Esophagus squamous epithelium (tissue), 5 donors: ENCODE measurements around the gene PFDN5. TPM values are rescaled to one million over a fixed set of nuclear protein-coding genes. Genes with fewer than 3 reads are reported as not detected.

Source experiments
- DNase-seq: peaks from one replicate; lab custom pipeline; 2025; lab: John Stamatoyannopoulos, UW
- H3K27ac ChIP-seq, 4 donors: fragments of 200-600 bp; sonication (generic); one replicate each; pipeline ENCODE4 v1.5.1; 2016 to 2019; ENCODE audit warnings: mild to moderate bottlenecking in 1 of 4
- H3K27me3 ChIP-seq, 4 donors: fragments of 200-600 bp; sonication (generic); 1 replicate in 3 of 4; 2 replicates in 1 of 4; pipeline versions ENCODE4 v1.5.1 to v1.6.0; 2017 to 2021; ENCODE audit warnings: antibody characterized with exemption in 1 of 4
- H3K36me3 ChIP-seq, 3 donors: fragments of 200-600 bp; sonication (generic); one replicate each; pipeline ENCODE4 v1.5.1; 2016 to 2019
- H3K4me1 ChIP-seq, 3 donors: fragments of 200-600 bp; sonication (generic); one replicate each; pipeline ENCODE4 v1.5.1; 2017 to 2019
- H3K4me3 ChIP-seq, 4 donors: fragments of 200-600 bp; sonication (generic); 1 replicate in 3 of 4; 2 replicates in 1 of 4; pipeline ENCODE4 v1.5.1; 2016 to 2019; ENCODE audit warnings: mild to moderate bottlenecking in 2 of 4, moderate library complexity in 1 of 4
- H3K9me3 ChIP-seq, 3 donors: fragments of 200-600 bp; sonication (generic); one replicate each; pipeline ENCODE4 v1.5.1; 2016 to 2019
- CTCF ChIP-seq, 6 experiments: fragments of 450-650 bp in 4 of 6; fragments of 200-600 bp in 2 of 6; sonication (generic) in 2 of 6; IDR thresholded peaks; one replicate each; pipeline ENCODE4 v1.5.1; 2016 to 2019; ENCODE audit warnings: antibody characterized with exemption in 6 of 6, mild to moderate bottlenecking in 4 of 6, moderate library complexity in 4 of 6
- POLR2A ChIP-seq, 4 donors: fragments of 450-650 bp; IDR thresholded peaks; one replicate each; pipeline ENCODE4 v1.6.1; 2017; ENCODE audit warnings: antibody characterized with exemption in 4 of 4, mild to moderate bottlenecking in 4 of 4, moderate library complexity in 3 of 4
- WGBS, 2 donors: methylation state at CpG; one replicate each; pipeline ENCODE4 v1.1.5; 2018; 5-methylcytosine and 5-hydroxymethylcytosine counted together
- intact Hi-C: fragments of 100-400 bp; cut with DNase I; formaldehyde crosslinking; loops from one replicate; pipeline ENCODE4 v1.15.0; 2022
- total RNA-seq, 4 donors: library from RNA; depleted of rRNA; stranded (reverse); fragments of >200 nt; gene quantifications; one replicate each; pipeline ENCODE4 v1.1.0, GENCODE V29; 2016
- donor health status: DM: yes; HTN: yes; CAD: no.

The PFDN5 gene
- total RNA-seq, 4 donors from 2014 or later, result 203 to 638 (median 324) TPM

GRCh38 chr12:53276511-53276910 is 18.8 kb upstream of the PFDN5 start:
- intact Hi-C loops, result no loop called here
- 87 to 98% methylated on average over 3 to 7 of the region's 11 CpGs for WGBS, 2 donors
- H3K27ac ChIP-seq, result peak overlapping the region in 2 of 4 donors; percentile 20 to 92
- no peak for DNase-seq
- no peaks in the 10 kb centered on the region for H3K9me3 ChIP-seq
- H3K36me3 ChIP-seq, result peaks cover 0 to 5% (median 3%) of the 10 kb centered on the region in 3 donors
- TF ChIP-seq CTCF (IDR thresholded peaks at IDR 0.05) (no peak), POLR2A (IDR thresholded peaks at IDR 0.05) (no peak)
- H3K4me1 ChIP-seq, result peaks cover 23 to 69% (median 25%) of the 10 kb centered on the region in 3 donors
- H3K27me3 ChIP-seq, result no peaks in the 10 kb centered on the region
- H3K4me3 ChIP-seq, result no peak overlapping the region

GRCh38 chr12:53277981-53278380 is 17.4 kb upstream of the PFDN5 start:
- DNase-seq, result no peak
- intact Hi-C loops, result no loop called here
- 64 to 78% methylated on average over 8 to 9 of the region's 9 CpGs for WGBS, 2 donors
- Histone ChIP-seq H3K4me1 (peaks cover 25 to 83% (median 25%) of the 10 kb centered on the region in 3 donors), H3K4me3 (no peak overlapping the region), H3K27ac (peak overlapping the region; percentile 44 to 92 (median 86)), H3K9me3 (no peaks in the 10 kb centered on the region), H3K36me3 (peaks cover 0 to 20% (median 17%) of the 10 kb centered on the region in 3 donors), H3K27me3 (no peaks in the 10 kb centered on the region)
- TF ChIP-seq CTCF (IDR thresholded peaks at IDR 0.05), result no peak
- TF ChIP-seq POLR2A (IDR thresholded peaks at IDR 0.05), result no peak

GRCh38 chr12:53279283-53279869 is 16.0 kb upstream of the PFDN5 start:
- Histone ChIP-seq H3K27ac (peak overlapping the region; percentile 80 to 92 (median 90)), H3K36me3 (peaks cover 0 to 31% (median 17%) of the 10 kb centered on the region in 3 donors), H3K4me1 (peaks cover 25 to 83% (median 30%) of the 10 kb centered on the region in 3 donors), H3K27me3 (no peaks in the 10 kb centered on the region), H3K9me3 (no peaks in the 10 kb centered on the region), H3K4me3 (peak overlapping the region; percentile 32 to 50 (median 42))
- DNase-seq, result no peak
- TF ChIP-seq POLR2A (IDR thresholded peaks at IDR 0.05), result no peak
- no peak for TF ChIP-seq CTCF (IDR thresholded peaks at IDR 0.05)
- 24 to 100% methylated on average over 2 to 3 of the region's 3 CpGs for WGBS, 2 donors
- intact Hi-C loops, result no loop called here

GRCh38 chr12:53279888-53280498 is 15.3 kb upstream of the PFDN5 start:
- no peak for DNase-seq
- Histone ChIP-seq H3K36me3 (peaks cover 0 to 37% (median 17%) of the 10 kb centered on the region in 3 donors), H3K4me3 (peak overlapping the region; percentile 32 to 50 (median 42)), H3K27ac (peak overlapping the region; percentile 72 to 92 (median 90)), H3K27me3 (no peaks in the 10 kb centered on the region), H3K9me3 (no peaks in the 10 kb centered on the region), H3K4me1 (peaks cover 25 to 79% (median 30%) of the 10 kb centered on the region in 3 donors)
- intact Hi-C loops, result no loop called here
- 59 to 70% methylated on average over 7 to 8 of the region's 9 CpGs for WGBS, 2 donors
- peak in 1 of 6 experiments; percentile 4 for TF ChIP-seq CTCF (IDR thresholded peaks at IDR 0.05)
- TF ChIP-seq POLR2A (IDR thresholded peaks at IDR 0.05), result no peak

- no peak overlapping the region for H3K4me3 ChIP-seq
- peaks cover 6 to 77% (median 20%) of the 10 kb centered on the region in 3 donors for H3K4me1 ChIP-seq
- no peaks in the 10 kb centered on the region for H3K27me3 ChIP-seq
- H3K27ac ChIP-seq, result peak overlapping the region in 2 of 4 donors; percentile 33 to 86
- H3K36me3 ChIP-seq, result peaks cover 0 to 78% (median 15%) of the 10 kb centered on the region in 3 donors
- no peak for TF ChIP-seq CTCF (IDR thresholded peaks at IDR 0.05)
- no peak for TF ChIP-seq POLR2A (IDR thresholded peaks at IDR 0.05)
- WGBS, 2 donors, result 100% methylated on average over 1 of the region's 9 CpGs
- no peak for DNase-seq
- intact Hi-C loops, result loop anchor here (5.0 kb wide), 1 partner anchor 74 kb away; no protein-coding TSS in a partner anchor
- H3K9me3 ChIP-seq, result no peaks in the 10 kb centered on the region
Measured at GRCh38 chr12:53286448-53286847, 8.9 kb upstream of the PFDN5 start.
